GM12864 (cell line): ENCODE data around the gene ZMAT5.

Source experiments
- DNase-seq: peaks from one replicate; pipeline ENCODE4 v3.0.0-alpha.2; 2011; ENCODE audit warnings: low read depth
- H3K4me3 ChIP-seq: 2 replicates; pipeline ENCODE4 v1.5.1; 2011; ENCODE audit warnings: mild to moderate bottlenecking, low read depth, low read length, control low read depth
- CTCF ChIP-seq: IDR thresholded peaks from 2 replicates; pipeline ENCODE4 v1.5.1; 2011; ENCODE audit warnings: low read depth, mild to moderate bottlenecking, moderate library complexity, low read length, control low read depth, inconsistent platforms; ENCODE audit errors: missing control alignments

Gene ZMAT5

GRCh38 chr22:29700206-29700899, 66.5 kb downstream of the ZMAT5 start:
- H3K4me3 ChIP-seq = no peak overlapping the region
- no peak for DNase-seq
- no peak for TF ChIP-seq CTCF

GRCh38 chr22:29697853-29698598, 68.8 kb downstream of the ZMAT5 start:
- no peak overlapping the region for H3K4me3 ChIP-seq
- DNase-seq = no peak
- no peak for TF ChIP-seq CTCF

GRCh38 chr22:29695129-29695926, 71.5 kb downstream of the ZMAT5 start:
- DNase-seq = no peak

GRCh38 chr22:29693671-29694070, 73.1 kb downstream of the ZMAT5 start:
- no peak for DNase-seq
- no peak overlapping the region for H3K4me3 ChIP-seq
- no peak for TF ChIP-seq CTCF

More at GRCh38 chr22:29695129-29695926, 71.5 kb downstream of the ZMAT5 start:
- TF ChIP-seq CTCF = no peak
- H3K4me3 ChIP-seq = no peak overlapping the region

- no peak overlapping the region for H3K4me3 ChIP-seq
- no peak for TF ChIP-seq CTCF
- no peak for DNase-seq
Observed at GRCh38 chr22:29693161-29693560, 73.6 kb downstream of the ZMAT5 start.

- no peak for DNase-seq
Observed at GRCh38 chr22:29692327-29692640, 74.5 kb downstream of the ZMAT5 start.

More at GRCh38 chr22:29692327-29692640, 74.5 kb downstream of the ZMAT5 start:
- TF ChIP-seq CTCF = no peak
- H3K4me3 ChIP-seq = no peak overlapping the region
